Stimulated activated CD8-positive, alpha-beta memory T cell treated with anti-CD3 and anti-CD28 coated beads, Interleukin-15, amount 100 ng/mL, for 48 hours (primary cell): Measurements from ENCODE around the gene TMEM266.

Experiments
- DNase-seq, 2 donors: peaks; one replicate each; pipeline ENCODE4 v3.0.0-alpha.2; 2020; ENCODE audit warnings: low read depth in 2 of 2

The TMEM266 gene

GRCh38 chr15:76239786-76240185, 180.0 kb downstream of the TMEM266 start:
- no peak for DNase-seq

DNA sequence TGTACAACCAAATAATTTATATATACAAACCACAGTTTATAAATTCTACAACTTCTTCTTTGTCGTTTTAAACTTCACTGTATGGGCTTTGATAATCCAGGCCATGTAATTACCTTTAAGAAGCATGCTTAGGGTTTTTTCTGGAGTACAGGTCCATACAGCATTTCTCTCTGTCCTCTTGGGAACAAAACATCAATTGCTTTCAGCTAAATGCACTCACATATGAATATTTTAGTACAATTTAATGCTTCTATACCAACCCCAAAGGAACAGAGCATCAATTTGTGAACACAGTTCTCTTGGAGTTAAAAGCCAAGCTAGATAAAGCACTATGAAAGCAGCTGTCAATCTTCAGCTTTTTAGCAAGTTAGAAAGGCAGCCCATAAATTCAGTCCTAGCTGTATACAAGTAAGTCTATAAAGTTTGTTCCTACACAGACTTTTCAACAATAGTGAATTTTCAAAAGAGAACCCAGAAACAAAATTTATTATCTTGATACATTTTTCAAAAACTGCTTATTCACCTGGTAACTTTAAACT, 185.4 kb downstream of the TMEM266 start:
- no peak for DNase-seq

GRCh38 chr15:76251717-76252116, 191.9 kb downstream of the TMEM266 start:
- DNase-seq: no peak

- DNase-seq: no peak
Observed at GRCh38 chr15:76252249-76252648, 192.5 kb downstream of the TMEM266 start.

DNA sequence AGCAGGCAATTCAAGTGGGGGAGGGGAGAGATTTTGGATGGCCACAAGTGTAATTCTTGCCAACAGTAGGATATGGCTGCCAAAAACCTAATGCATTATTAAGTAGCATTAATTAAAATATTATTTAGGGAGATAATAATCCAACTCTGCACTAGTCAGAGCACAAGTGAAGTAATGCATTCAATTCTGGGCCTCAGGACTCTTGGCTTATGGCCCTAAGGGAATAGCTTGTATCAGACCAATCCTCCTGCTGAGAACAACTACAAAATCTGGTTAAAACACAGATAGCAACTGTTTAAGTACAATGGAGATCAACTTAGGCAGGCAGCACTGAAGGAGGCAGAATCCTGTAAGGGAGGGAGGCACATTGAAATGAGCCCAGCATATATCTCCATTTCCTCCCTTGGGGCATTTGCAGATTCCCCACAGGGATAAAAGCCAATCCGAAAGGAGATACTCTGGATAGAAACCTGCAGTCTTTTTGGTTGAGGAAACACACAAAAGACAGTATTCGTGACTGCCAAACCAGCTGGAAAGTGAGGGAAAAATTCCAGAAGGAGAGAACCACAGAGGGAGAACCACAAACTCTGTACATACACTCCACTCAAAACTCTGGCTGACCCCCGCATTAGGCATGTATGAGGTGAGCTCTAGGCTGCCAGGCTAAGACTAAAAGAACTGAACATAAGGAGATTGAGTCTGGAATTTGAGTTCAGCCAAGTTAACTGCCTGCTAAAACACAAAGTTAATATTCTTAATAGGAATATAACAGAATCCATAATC, 194.1 kb downstream of the TMEM266 start:
- no peak for DNase-seq
